ENCODE data around the gene LMO4. TPM values are rescaled to one million over a fixed set of nuclear protein-coding genes. Genes with fewer than 3 reads are reported as not detected.

LMO4 gene
- total RNA-seq, 2 donors from 2014 or later = 56.7 to 64.4 TPM

- DNase-seq (ENCODE audit: low spot score) = no peak
- intact Hi-C loops (cut with DNase I) = loop anchor here in 1 of 2 donors (10.0 kb wide), 1 partner anchor 746 kb away; no protein-coding TSS in a partner anchor
These were observed 9.9 kb upstream of the LMO4 start for GRCh38 chr1:87318806-87319205.

- DNase-seq (ENCODE audit: low spot score) = no peak
- intact Hi-C loops (cut with DNase I) = loop anchor here in 1 of 2 donors (5.0 to 10.0 kb wide), 2 partner anchors 161 to 739 kb away; no protein-coding TSS in a partner anchor
These were observed 2.5 kb upstream of the LMO4 start for GRCh38 chr1:87325982-87326738.

- DNase-seq (ENCODE audit: low spot score) = no peak
- intact Hi-C loops (cut with DNase I) = loop anchor here in 1 of 2 donors (5.0 to 10.0 kb wide), 2 partner anchors 160 to 737 kb away; no protein-coding TSS in a partner anchor
These were observed 1.1 kb upstream of the LMO4 start for GRCh38 chr1:87327376-87328271.

DNA sequence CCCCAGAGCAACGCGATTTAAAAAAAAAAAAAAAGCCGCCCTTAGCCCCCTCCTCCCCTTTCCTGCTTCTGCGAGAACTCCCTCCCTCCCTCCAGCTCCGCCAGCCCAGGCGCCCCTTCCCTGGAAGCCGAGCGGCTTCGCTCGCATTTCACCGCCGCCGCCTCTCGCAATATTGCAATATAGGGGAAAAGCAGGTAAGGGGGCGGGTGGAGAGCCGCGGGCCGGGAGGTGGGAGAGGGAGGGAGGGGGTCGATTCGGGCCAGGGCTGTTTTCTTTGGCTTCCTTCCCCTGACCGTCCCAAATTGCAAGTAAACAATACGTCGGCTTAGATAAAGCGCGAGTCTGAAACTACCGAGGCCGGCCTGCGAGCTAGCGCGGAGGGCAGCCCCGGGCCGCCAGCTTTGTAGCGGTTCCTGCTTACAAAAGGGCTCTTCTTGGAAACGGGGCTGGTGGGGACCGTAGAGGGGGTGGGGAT lies 408 bp downstream of the LMO4 start:
- intact Hi-C loops (cut with DNase I) = loop anchor here in 1 of 2 donors (5.0 to 10.0 kb wide), 2 partner anchors 158 to 736 kb away; no protein-coding TSS in a partner anchor
- peak; percentile 85 for DNase-seq (ENCODE audit: low spot score)

DNA sequence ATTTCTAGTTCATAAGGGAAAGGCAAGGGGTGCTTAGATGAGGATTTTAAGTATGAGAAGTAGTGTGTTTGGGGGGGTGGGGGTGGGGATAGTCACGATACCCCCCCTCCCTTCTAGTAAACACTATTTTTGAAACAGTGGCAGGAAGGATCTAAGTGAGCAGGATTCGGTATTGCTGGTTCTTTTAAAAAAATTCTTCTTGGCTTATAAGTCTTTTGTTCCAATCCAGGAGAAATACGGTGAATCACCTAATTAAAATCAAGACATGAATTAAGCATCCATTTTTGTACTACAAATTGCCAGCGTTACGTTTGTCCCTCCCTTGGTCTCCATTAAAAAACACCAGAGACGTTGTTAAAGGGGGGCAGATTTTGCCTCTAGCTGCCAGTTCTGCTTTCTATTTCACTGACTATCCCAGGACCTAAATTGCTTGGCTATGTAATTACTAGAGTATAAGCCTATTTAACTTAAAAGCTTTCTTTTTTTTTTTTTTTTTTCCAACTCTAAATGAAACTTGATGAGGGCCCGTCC lies 911 bp downstream of the LMO4 start:
- no peak for DNase-seq (ENCODE audit: low spot score)
- intact Hi-C loops (cut with DNase I) = loop anchor here (5.0 to 10.0 kb wide), 3 partner anchors 158 to 735 kb away; no protein-coding TSS in a partner anchor

- DNase-seq (ENCODE audit: low spot score) = no peak
- intact Hi-C loops (cut with DNase I) = loop anchor here (10.0 kb wide), 1 partner anchor 625 kb away; no protein-coding TSS in a partner anchor
These were observed 1.6 kb downstream of the LMO4 start for GRCh38 chr1:87330057-87330884.

DNA sequence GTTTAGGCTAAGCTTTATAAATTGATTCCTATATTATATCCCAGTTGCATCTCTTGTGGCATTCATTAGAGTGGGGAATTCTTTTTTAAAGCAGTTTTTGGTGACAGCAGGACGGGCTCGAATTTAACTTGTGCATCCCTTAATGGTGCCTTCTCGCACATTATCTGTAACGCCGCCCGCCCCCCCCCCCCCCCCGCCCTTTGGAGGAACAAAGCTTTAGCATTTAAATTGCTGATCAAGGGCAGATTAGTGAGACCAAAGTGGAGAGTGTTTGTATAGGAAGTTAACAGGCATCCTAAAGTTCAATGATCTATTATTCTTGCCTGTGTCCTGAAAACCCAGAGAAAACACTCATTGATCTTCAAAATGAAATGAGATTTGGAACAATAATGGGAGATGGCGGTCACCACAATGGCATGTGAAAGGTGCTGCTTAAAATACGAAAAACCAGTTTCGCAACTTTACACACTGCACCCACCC lies 2.2 kb downstream of the LMO4 start:
- intact Hi-C loops (cut with DNase I) = loop anchor here (10.0 kb wide), 1 partner anchor 624 kb away; no protein-coding TSS in a partner anchor
- no peak for DNase-seq (ENCODE audit: low spot score)

DNA sequence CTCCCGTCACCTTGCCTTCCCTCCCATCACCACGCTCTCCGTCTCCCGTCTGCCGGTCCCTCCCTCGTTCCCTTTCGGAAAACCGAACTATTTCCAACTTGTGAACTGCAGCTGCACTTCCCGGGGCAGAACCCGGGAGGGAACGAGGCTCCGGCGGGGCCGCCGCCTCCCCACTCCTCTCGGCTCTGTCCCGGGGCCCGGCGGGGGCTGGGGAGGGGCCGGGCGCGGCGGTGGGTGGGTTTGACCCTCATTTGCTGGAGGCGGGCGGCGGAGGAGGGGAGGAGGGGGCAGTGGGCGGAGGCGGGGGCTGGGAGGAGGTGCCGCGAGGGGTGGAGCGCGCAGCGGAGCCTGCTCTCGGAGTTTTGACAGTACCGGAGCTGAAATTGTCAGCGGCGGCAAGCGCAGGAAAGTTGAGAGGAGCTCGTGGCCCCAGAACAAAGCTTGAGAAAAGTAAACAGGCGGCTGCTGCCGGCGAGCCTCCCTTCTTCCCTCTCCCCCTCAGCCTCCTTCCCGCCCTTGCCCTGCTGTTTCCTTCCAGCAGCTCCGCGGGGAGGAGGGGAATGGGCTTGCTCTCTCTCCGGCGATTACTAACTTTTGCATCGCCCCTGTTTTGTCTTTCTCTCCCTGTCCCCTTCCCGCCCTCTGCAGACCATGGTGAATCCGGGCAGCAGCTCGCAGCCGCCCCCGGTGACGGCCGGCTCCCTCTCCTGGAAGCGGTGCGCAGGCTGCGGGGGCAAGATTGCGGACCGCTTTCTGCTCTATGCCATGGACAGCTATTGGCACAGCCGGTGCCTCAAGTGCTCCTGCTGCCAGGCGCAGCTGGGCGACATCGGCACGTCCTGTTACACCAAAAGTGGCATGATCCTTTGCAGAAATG lies 2.9 kb downstream of the LMO4 start:
- intact Hi-C loops (cut with DNase I) = loop anchor here (10.0 kb wide), 1 partner anchor 623 kb away; no protein-coding TSS in a partner anchor

GRCh38 chr1:87333692-87334347 lies 5.1 kb downstream of the LMO4 start:
- DNase-seq (ENCODE audit: low spot score) = no peak
- intact Hi-C loops (cut with DNase I) = loop anchor here (10.0 kb wide), 1 partner anchor 621 kb away; no protein-coding TSS in a partner anchor

More for the DNA sequence above, 2.9 kb downstream of the LMO4 start:
- peak; percentile 92 for DNase-seq (ENCODE audit: low spot score)

GRCh38 chr1:87334351-87335174 lies 5.9 kb downstream of the LMO4 start:
- no peak for DNase-seq (ENCODE audit: low spot score)
- intact Hi-C loops (cut with DNase I) = loop anchor here (10.0 kb wide), 1 partner anchor 620 kb away; no protein-coding TSS in a partner anchor

GRCh38 chr1:87335175-87335884 lies 6.7 kb downstream of the LMO4 start:
- intact Hi-C loops (cut with DNase I) = loop anchor here (10.0 kb wide), 1 partner anchor 619 kb away; no protein-coding TSS in a partner anchor
- DNase-seq (ENCODE audit: low spot score) = peak; percentile 94

- no peak for DNase-seq (ENCODE audit: low spot score)
- intact Hi-C loops (cut with DNase I) = loop anchor here (10.0 kb wide), 1 partner anchor 618 kb away; no protein-coding TSS in a partner anchor
These were observed 8.0 kb downstream of the LMO4 start for GRCh38 chr1:87336623-87337067.

- DNase-seq (ENCODE audit: low spot score) = no peak
- intact Hi-C loops (cut with DNase I) = loop anchor here (10.0 kb wide), 1 partner anchor 617 kb away; no protein-coding TSS in a partner anchor
These were observed 8.9 kb downstream of the LMO4 start for GRCh38 chr1:87337606-87338005.

- intact Hi-C loops (cut with DNase I) = loop anchor here (10.0 kb wide), 1 partner anchor 616 kb away; no protein-coding TSS in a partner anchor
- DNase-seq (ENCODE audit: low spot score) = no peak
These were observed 9.9 kb downstream of the LMO4 start for GRCh38 chr1:87338566-87338965.

DNA sequence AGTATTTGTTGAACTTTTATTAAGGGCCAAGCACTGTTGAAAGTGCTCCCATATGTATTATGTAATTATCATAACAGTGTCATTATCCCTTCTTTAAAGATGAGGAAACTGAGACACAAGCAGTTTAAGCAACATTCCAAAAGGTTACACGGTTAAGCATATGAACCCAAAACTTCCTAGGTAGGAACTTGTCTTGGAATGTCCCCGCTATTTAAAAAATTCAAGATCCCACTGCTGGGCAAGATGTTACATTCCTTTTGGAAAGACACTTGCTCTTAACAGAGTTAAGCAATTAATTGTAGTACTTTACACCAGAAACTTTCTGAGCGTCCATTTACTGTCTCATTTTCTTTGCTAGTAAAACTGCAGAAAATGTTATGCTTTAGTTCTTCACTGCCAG lies 15.6 kb downstream of the LMO4 start:
- intact Hi-C loops (cut with DNase I) = no loop called here

More for the DNA sequence above, 15.6 kb downstream of the LMO4 start:
- DNase-seq (ENCODE audit: low spot score) = no peak
